ENCODE measurements around the gene SPAG6. TPM values are rescaled to one million over a fixed set of nuclear protein-coding genes. Genes with fewer than 3 reads are reported as not detected.
A peak's percentile ranks its signal among the peaks of the same experiment; 100 is the strongest.
"Not testable (repeated sequence)": the region's sequence is repeated elsewhere in the genome, so short reads cannot be mapped to it uniquely, and the experiment has no call there.

The SPAG6 gene
- total RNA-seq, 1 donor from 2014 or later, result 10.4 TPM

- DNase-seq, result no peak
- no peak for TF ChIP-seq CTCF (IDR thresholded peaks at IDR 0.05)
- Histone ChIP-seq H3K9me3 (no peaks in the 10 kb centered on the region), H3K4me3 (peak overlapping the region; percentile 31), H3K36me3 (no peaks in the 10 kb centered on the region), H3K27ac (no peak overlapping the region), H3K4me1 (peaks cover 16% of the 10 kb centered on the region), H3K27me3 (ENCODE audit: low read depth) (peaks cover 83% of the 10 kb centered on the region)
- no peak for ATAC-seq
- intact Hi-C loops (cut with DNase I), result no loop called here
These were observed 455 bp upstream of the SPAG6 start for GRCh38 chr10:22344781-22345300.

- ATAC-seq, result no peak
- no peak for TF ChIP-seq CTCF (IDR thresholded peaks at IDR 0.05)
- DNase-seq, result no peak
- intact Hi-C loops (cut with DNase I), result no loop called here
- no peak overlapping the region for H3K27ac ChIP-seq
- no peaks in the 10 kb centered on the region for H3K9me3 ChIP-seq
- no peaks in the 10 kb centered on the region for H3K36me3 ChIP-seq
- H3K4me3 ChIP-seq, result no peak overlapping the region
- peaks cover 82% of the 10 kb centered on the region for H3K27me3 ChIP-seq (ENCODE audit: low read depth)
- peaks cover 11% of the 10 kb centered on the region for H3K4me1 ChIP-seq
These were observed 883 bp downstream of the SPAG6 start for GRCh38 chr10:22346096-22346661.

GRCh38 chr10:22349755-22350154 lies 4.5 kb downstream of the SPAG6 start:
- ATAC-seq (no peak), DNase-seq (no peak)
- Histone ChIP-seq H3K36me3 (no peaks in the 10 kb centered on the region), H3K4me3 (no peak overlapping the region), H3K4me1 (peaks cover 6% of the 10 kb centered on the region), H3K27ac (no peak overlapping the region), H3K27me3 (ENCODE audit: low read depth) (peaks cover 46% of the 10 kb centered on the region), H3K9me3 (no peaks in the 10 kb centered on the region)
- intact Hi-C loops (cut with DNase I), result no loop called here
- no peak for TF ChIP-seq CTCF (IDR thresholded peaks at IDR 0.05)

GRCh38 chr10:22351131-22351703 lies 5.9 kb downstream of the SPAG6 start:
- intact Hi-C loops (cut with DNase I), result no loop called here
- Histone ChIP-seq H3K36me3 (no peaks in the 10 kb centered on the region), H3K4me1 (no peaks in the 10 kb centered on the region), H3K27me3 (ENCODE audit: low read depth) (peaks cover 31% of the 10 kb centered on the region), H3K4me3 (no peak overlapping the region), H3K27ac (no peak overlapping the region), H3K9me3 (no peaks in the 10 kb centered on the region)
- ATAC-seq (no peak), DNase-seq (no peak)
- TF ChIP-seq CTCF (IDR thresholded peaks at IDR 0.05), result no peak

- Histone ChIP-seq H3K36me3 (no peaks in the 10 kb centered on the region), H3K27me3 (ENCODE audit: low read depth) (no peaks in the 10 kb centered on the region), H3K4me3 (no peak overlapping the region), H3K27ac (no peak overlapping the region), H3K4me1 (no peaks in the 10 kb centered on the region), H3K9me3 (no peaks in the 10 kb centered on the region)
- ATAC-seq (no peak), DNase-seq (no peak)
- intact Hi-C loops (cut with DNase I), result no loop called here
- TF ChIP-seq CTCF (IDR thresholded peaks at IDR 0.05), result no peak
These were observed 11.1 kb downstream of the SPAG6 start for GRCh38 chr10:22356324-22356873.

GRCh38 chr10:22357770-22358169 lies 12.5 kb downstream of the SPAG6 start:
- H3K9me3 ChIP-seq; ATAC-seq; DNase-seq; H3K4me1 ChIP-seq; intact Hi-C loops (cut with DNase I); H3K27me3 ChIP-seq (ENCODE audit: low read depth); H3K27ac ChIP-seq; H3K4me3 ChIP-seq; H3K36me3 ChIP-seq: not testable (repeated sequence)
